WI38 (cell line): ENCODE measurements around the gene FKBP8.

Experiments used
- H3K4me3 ChIP-seq: 2 replicates; pipeline ENCODE4 v1.5.1; 2011; ENCODE audit warnings: low read depth, mild to moderate bottlenecking, control low read depth, low read length
- TF ChIP-seq, protein P1 (sequence below): IDR thresholded peaks from 2 replicates; pipeline ENCODE4 v1.5.1; 2012; ENCODE audit warnings: low read depth, mild to moderate bottlenecking, control low read depth, low read length

Gene FKBP8

DNA sequence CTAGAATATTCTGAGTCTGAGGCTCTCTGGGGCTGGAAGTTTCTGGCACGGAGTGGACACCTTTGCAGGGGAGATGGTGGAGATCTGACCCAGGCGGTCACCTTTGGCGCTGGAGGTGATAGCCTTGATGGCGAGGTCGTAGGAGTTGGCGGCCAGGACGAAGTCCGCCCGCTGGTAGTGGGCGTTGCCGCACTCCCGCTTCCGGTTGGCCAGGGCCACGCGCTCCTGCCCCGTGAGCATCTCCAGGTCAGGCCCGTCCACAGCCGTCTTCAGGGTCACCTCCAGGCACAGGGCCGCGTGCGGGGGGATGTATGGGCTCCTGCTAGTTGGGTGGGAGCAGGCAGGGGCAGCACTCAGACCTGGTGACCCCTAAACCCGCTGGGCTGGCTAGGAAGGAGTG is 5.3 kb downstream of the FKBP8 start:
- TF ChIP-seq, protein P1, sequence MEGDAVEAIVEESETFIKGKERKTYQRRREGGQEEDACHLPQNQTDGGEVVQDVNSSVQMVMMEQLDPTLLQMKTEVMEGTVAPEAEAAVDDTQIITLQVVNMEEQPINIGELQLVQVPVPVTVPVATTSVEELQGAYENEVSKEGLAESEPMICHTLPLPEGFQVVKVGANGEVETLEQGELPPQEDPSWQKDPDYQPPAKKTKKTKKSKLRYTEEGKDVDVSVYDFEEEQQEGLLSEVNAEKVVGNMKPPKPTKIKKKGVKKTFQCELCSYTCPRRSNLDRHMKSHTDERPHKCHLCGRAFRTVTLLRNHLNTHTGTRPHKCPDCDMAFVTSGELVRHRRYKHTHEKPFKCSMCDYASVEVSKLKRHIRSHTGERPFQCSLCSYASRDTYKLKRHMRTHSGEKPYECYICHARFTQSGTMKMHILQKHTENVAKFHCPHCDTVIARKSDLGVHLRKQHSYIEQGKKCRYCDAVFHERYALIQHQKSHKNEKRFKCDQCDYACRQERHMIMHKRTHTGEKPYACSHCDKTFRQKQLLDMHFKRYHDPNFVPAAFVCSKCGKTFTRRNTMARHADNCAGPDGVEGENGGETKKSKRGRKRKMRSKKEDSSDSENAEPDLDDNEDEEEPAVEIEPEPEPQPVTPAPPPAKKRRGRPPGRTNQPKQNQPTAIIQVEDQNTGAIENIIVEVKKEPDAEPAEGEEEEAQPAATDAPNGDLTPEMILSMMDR: no peak
- H3K4me3 ChIP-seq: no peak overlapping the region

DNA sequence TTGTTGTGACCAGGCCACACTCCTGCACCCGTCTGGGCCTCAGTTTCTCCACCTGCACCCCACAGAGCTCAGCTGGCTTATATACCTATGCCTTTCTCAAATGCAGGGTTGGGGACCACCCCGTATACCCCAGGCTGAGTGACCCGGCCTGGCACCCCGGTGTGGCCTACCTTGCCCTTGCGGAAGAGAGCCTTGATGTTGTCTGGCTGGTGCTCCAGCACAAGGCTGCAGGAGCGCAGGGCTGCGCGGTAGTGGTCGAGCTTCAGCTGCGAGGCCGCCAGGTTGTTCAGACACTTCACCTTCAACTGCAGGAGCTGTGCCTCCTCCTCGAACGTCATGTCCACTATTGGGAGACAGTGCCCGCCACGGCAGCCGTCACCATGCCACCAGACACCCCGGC is 5.9 kb downstream of the FKBP8 start:
- TF ChIP-seq, protein P1: no peak
- H3K4me3 ChIP-seq: no peak overlapping the region

DNA sequence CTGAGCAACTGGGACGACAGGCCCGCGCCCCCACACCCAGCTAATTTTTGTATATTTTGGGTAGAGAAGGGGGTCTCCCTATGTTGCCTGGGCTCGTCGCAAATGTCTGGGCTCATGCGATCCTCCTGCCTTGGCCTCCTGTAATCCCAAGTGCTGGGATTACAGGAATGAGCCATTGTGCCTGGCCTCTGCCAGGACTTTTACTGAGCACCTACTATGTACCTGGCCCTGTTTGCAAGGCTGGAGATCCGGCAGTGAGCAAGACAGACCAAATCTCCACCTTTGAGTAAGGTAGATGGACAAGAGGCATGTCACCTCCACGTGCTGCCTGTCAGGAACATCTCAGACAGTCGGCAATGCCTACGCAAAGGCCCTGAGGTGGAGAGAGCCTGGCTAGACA is 6.9 kb downstream of the FKBP8 start:
- TF ChIP-seq, protein P1: no peak
- H3K4me3 ChIP-seq: no peak overlapping the region

DNA sequence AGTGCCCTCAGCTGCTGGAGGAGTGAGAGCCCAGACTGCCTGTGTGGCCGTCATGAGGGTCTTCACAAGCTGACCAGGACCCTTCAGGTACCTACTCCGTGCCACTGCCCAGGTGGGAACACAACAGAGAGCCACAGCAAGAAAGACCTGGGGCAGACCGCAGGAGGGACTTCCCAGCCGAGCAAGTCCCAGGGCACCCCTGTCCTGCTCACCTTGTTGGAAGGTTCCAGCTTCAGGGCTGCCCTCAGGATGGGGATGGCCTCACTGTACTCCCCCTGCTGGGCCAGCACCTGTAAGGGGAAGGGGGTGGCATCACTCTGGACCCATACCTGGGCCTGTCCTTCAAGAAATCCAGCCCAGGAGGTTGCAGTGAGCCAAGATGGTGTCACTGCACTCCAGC is 10.3 kb downstream of the FKBP8 start:
- H3K4me3 ChIP-seq: no peak overlapping the region
- TF ChIP-seq, protein P1: no peak

DNA sequence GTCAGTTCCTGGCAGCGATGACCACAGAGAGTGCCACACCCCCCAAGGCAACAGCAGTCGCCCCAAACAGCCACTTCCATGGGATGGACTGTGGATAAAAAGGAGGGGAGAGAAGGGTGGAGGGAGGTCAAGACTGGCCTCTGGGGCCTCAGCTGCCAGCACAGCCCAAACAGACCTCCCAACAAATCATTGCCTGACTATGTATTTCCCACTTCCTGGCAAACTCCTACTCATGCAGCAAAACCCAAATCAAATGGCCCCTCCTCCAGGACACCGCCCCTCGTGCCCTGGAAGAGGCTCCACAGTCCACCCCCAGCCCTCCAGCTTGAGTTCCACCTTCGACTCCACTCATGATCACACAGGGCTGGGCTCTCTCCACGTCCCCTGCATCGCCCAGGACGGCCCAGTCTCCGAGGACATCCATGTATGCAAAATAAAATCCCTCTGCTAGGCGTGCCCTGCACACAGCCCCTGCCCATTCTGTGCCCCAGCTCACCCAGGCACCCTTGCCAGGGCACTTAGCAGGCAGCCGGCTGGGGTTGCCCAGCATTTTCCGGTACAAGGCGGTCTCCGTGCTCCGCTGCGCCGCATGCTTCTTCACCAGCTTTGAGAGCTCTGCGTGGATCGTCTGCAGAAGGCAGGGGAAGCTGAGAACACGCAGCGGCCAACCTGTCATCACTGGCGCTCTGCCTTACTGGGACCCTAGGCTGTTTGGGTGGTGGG is 11.0 kb downstream of the FKBP8 start:
- TF ChIP-seq, protein P1: no peak
- H3K4me3 ChIP-seq: no peak overlapping the region

DNA sequence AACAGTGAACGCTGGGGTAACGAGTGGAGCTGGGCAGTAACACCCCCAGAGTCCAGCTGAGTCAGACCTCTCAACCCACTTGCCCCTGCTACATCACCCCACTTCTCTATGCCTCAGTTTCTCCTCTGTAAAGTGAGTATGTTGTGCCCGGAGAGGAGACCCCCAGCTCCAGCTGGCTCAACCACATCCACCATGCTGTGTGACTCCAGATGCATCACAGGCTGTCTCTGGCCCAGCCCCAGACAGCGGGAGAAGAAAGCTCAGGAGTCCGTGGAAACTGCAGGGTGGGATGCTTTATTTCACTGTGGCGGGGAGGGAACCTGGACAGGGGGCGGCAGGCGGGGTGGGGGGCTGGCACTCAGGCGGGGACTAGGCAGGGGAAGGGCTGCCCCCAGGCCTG is 11.9 kb downstream of the FKBP8 start:
- no peak overlapping the region for H3K4me3 ChIP-seq
- TF ChIP-seq, protein P1: no peak

DNA sequence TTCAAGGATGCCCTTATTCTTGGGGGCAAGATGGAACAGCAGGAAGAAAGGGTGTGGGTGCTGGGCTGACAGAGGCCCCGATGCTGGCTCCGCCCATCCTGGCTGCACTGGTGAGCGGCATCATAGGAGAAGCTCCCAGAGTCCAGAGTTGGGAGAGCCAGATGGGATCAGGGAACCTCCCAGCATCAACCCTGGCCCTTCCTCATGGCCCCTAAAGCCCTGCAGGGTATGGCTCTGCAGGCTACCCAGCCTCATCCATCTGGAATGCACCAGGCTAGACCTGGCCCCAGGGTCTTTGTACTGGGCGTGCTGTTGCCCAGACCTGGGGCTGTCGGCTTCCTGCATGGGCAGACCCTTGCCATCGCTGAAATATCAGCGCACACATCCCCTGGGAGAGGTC is 13.6 kb downstream of the FKBP8 start:
- H3K4me3 ChIP-seq: no peak overlapping the region
- TF ChIP-seq, protein P1: no peak
